K562 (cell line): ENCODE data around the gene RPL27. TPM values are rescaled to one million over a fixed set of nuclear protein-coding genes. Genes with fewer than 3 reads are reported as not detected.
A peak's percentile ranks its signal among the peaks of the same experiment; 100 is the strongest.

ENCODE experiments used
- ETV1 ChIP-seq: fragments of 450-650 bp; conservative IDR thresholded peaks from 2 replicates; pipeline ENCODE4 v1.6.1; 2016; ENCODE audit warnings: missing genetic modification characterization, control low read depth, low read depth, missing compliant biosample characterization
- HNRNPL ChIP-seq: fragments of 200-400 bp; formaldehyde crosslinking; IDR thresholded peaks from 2 replicates; pipeline ENCODE4 v1.6.1; 2017; ENCODE audit warnings: low read depth, mild to moderate bottlenecking, low read length
- MYBL2 ChIP-seq, 2 experiments: fragments of 450-650 bp in 1 of 2; sonication (generic) in 1 of 2; formaldehyde crosslinking in 1 of 2; IDR thresholded peaks; 2 replicates each; pipeline versions ENCODE4 v1.6.1 to v1.8.1; 2017 to 2022; ENCODE audit warnings: borderline replicate concordance in 1 of 2, inconsistent platforms in 1 of 2, low read depth in 1 of 2, mild to moderate bottlenecking in 1 of 2, missing genetic modification reagents in 1 of 2, moderate library complexity in 1 of 2
- RBFOX2 ChIP-seq: fragments of 200-400 bp; formaldehyde crosslinking; IDR thresholded peaks from 2 replicates; pipeline ENCODE4 v1.6.1; 2017; ENCODE audit warnings: low read depth, mild to moderate bottlenecking, low read length, moderate library complexity
- RCOR1 ChIP-seq, 2 experiments: IDR thresholded peaks; 2 replicates each; pipeline ENCODE4 v1.6.1; 2012; ENCODE audit warnings: low read depth in 2 of 2, low read length in 2 of 2, borderline replicate concordance in 1 of 2, improper control_type of control experiment in 1 of 2
- SRSF9 ChIP-seq: fragments of 200-400 bp; formaldehyde crosslinking; IDR thresholded peaks from 2 replicates; pipeline ENCODE4 v1.6.1; 2017; ENCODE audit warnings: low read depth, low read length, borderline replicate concordance
- TCF3 ChIP-seq: sonication (generic); formaldehyde crosslinking; IDR thresholded peaks from 2 replicates; pipeline ENCODE4 v1.4.0; 2020; ENCODE audit warnings: mild to moderate bottlenecking, missing genetic modification reagents
- TEAD2 ChIP-seq: fragments of 450-650 bp; IDR thresholded peaks from 2 replicates; pipeline ENCODE4 v1.6.1; 2016; ENCODE audit warnings: missing genetic modification characterization, control low read depth, missing compliant biosample characterization
- ZFX ChIP-seq: sonication (generic); formaldehyde crosslinking; IDR thresholded peaks from 2 replicates; pipeline ENCODE4 v1.8.0; 2022; ENCODE audit warnings: mild to moderate bottlenecking, missing genetic modification reagents, moderate library complexity
- ZNF174 ChIP-seq: fragments of 250-450 bp; sonication (Bioruptor Pico); IDR thresholded peaks from 2 replicates; pipeline ENCODE4 v1.4.0; 2020; ENCODE audit warnings: mild to moderate bottlenecking
- ZNF584 ChIP-seq: fragments of 200-800 bp; sonication (Bioruptor generic); IDR thresholded peaks from 2 replicates; pipeline ENCODE4 v1.6.1; 2016; ENCODE audit warnings: low read depth, mild to moderate bottlenecking, missing genetic modification characterization, missing compliant biosample characterization
- polyA plus RNA-seq, 8 experiments: library from polyadenylated mRNA; depleted of rRNA in 4 of 8; stranded (reverse) in 5 of 8; unstranded in 3 of 8; fragments of >200 nt; fragmentation: Nextera tagmentation in 2 of 8; fragmentation: Illumina TruSeq in 1 of 8; extraction: Ambion mirVana in 2 of 8; extraction: Trizol in 1 of 8; gene quantifications; 2 replicates each; pipeline versions ENCODE4 v1.2.1 to v1.2.3, GENCODE V29; 2011 to 2014; ENCODE audit warnings: inconsistent platforms in 1 of 8, missing spikeins in 1 of 8
- total RNA-seq, 7 experiments: library from RNA; depleted of rRNA in 6 of 7; stranded (reverse); fragments of >200 nt in 6 of 7; fragmentation: Illumina TruSeq in 2 of 7; extraction: Trizol in 2 of 7; gene quantifications; 2 replicates each; pipeline versions ENCODE4 v1.2.1 to v1.2.3, GENCODE V29; 2011 to 2021; ENCODE audit warnings: low replicate concordance in 1 of 7

The RPL27 gene
- total and polyA plus RNA-seq, 9 of the 15 experiments (the other 6 are each of a cell fraction or from before 2014, with no cell fraction given), result 1,539 to 6,155 (median 3,710) TPM

DNA sequence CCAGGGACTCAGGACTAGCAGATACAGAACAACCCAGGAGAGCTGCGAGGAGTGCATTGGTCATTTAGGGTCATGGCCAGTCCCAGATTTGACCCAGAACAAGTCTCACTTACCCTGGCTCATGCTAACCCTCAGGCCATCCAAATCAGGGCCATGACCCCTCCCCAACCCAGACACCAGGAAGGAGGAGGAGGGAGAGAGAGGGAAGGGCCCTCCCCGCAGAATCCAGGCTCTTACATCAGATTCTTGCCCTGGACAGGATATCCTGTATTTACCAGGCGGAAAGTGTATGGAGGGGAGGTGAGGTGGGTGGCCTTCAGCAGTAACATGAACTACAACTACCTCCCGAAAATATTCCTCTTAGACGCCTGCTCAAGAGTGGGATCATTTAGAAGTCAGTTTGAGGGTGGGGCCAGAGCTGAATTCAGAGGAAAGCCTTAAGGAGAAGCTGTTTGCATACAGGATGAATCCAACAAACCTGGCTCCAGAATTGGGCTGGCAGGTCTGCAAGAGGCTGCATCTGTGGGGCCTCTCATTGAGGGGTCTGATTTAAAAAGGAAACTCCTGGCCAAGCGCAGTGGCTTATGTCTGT, 21.9 kb downstream of the RPL27 start (continued):
- TF ChIP-seq TEAD2 (tag) (no peak), RCOR1 (IDR thresholded peaks at IDR 0.05; ENCODE audit: borderline replicate concordance in 1 of 2, low read depth in 2 of 2, low read length in 2 of 2) (peak in 1 of 2 experiments; percentile 41; a peak in 1 of 4 replicates), ZFX (peak; percentile 29; the same call in 1 of the 2 replicates), ZNF174 (CRISPR knock-in tag) (no peak), RBFOX2 (no peak), MYBL2 (IDR thresholded peaks at IDR 0.05; ENCODE audit: low read depth) (no peak), MYBL2 (CRISPR knock-in tag; IDR thresholded peaks at IDR 0.05; ENCODE audit: borderline replicate concordance) (no peak), ETV1 (tag) (0 out of 2 replicates have a peak, but pooled peaks have one; percentile 29), TCF3 (CRISPR knock-in tag) (no peak), ZNF584 (CRISPR knock-in tag) (peak; percentile 49; the same call in 1 of the 2 replicates), HNRNPL (no peak), SRSF9 (no peak)
